NT2/D1 (cell line): Measurements from ENCODE around the gene NAGK.
"Not testable (repeated sequence)": the region's sequence is repeated elsewhere in the genome, so short reads cannot be mapped to it uniquely, and the experiment has no call there.

Experiments used
- SUZ12 ChIP-seq: IDR thresholded peaks from 2 replicates; pipeline ENCODE4 v1.6.1; 2011; ENCODE audit not compliant: insufficient read length, insufficient read depth; ENCODE audit errors: extremely low read depth
- YY1 ChIP-seq: IDR thresholded peaks from 2 replicates; pipeline ENCODE4 v1.6.1; 2011; ENCODE audit not compliant: insufficient read length, insufficient read depth

DNA sequence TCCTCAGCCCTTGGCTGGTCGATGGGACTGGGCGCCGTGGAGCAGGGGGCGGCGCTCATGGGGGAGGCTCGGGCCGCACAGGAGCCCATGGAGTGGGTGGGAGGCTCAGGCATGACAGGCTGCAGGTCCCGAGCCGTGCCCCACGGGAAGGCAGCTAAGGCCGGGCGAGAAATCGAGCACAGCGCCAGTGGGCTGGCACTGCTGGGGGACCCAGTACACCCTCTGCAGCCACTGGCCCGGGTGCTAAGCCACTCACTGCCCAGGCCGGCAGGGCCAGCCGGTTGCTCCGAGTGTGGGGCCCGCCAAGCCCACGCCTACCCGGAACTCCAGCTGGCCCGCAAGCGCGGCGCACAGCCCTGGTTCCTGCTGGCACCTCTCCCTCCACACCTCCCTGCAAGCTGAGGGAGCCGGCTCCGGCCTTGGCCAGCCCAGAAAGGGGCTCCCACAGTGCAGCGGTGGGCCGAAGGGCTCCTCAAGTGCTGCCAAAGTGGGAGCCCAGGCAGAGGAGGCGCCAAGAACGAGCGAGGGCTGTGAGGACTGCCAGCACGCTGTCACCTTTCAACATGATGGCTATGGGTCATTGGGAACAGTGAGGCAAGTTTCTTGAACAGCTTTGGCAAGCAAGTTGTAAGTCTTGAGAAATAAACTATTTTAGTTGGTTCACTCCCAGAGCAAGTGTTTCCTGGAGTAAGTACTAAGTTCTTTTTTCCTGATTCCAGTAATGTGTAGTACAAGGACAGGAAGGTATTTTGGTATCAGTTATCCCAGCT, 24.2 kb downstream of the NAGK start:
- not testable (repeated sequence) for TF ChIP-seq YY1, SUZ12
